ENCODE data around the gene GSK3A.

GSK3A gene

GRCh38 chr19:42250666-42251531 lies 8.5 kb upstream of the GSK3A start:
- in situ Hi-C loops (cut with HindIII; ENCODE audit: low sequenced_read_pairs) = no loop called here

DNA sequence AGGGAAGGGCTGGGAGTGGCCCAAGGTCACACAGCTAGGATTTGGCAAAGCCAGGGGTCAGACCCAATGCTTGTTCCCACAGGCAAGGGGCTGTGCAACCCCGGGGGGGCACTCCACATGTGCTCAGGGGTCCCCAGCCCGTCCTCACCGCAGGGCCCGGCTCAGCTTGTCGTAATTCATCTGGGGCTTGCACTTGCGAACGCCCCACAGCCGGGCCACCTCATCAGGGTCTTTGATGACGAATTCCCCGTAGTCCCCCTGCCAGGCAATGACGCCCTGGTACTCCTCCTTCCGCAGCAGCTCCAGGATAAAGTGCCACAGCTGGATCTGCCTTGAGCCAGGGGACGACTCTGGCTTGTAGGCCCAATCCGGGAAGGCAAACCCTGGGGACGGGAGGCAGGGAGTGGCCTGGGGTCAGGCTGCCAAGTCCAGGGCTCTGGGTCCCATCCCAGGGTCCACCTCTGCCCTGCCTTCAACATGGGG lies 7.8 kb upstream of the GSK3A start:
- in situ Hi-C loops (cut with HindIII; ENCODE audit: low sequenced_read_pairs) = no loop called here

GRCh38 chr19:42249769-42250168 lies 7.4 kb upstream of the GSK3A start:
- in situ Hi-C loops (cut with HindIII; ENCODE audit: low sequenced_read_pairs) = no loop called here

GRCh38 chr19:42249149-42249750 lies 6.8 kb upstream of the GSK3A start:
- in situ Hi-C loops (cut with HindIII; ENCODE audit: low sequenced_read_pairs) = no loop called here

DNA sequence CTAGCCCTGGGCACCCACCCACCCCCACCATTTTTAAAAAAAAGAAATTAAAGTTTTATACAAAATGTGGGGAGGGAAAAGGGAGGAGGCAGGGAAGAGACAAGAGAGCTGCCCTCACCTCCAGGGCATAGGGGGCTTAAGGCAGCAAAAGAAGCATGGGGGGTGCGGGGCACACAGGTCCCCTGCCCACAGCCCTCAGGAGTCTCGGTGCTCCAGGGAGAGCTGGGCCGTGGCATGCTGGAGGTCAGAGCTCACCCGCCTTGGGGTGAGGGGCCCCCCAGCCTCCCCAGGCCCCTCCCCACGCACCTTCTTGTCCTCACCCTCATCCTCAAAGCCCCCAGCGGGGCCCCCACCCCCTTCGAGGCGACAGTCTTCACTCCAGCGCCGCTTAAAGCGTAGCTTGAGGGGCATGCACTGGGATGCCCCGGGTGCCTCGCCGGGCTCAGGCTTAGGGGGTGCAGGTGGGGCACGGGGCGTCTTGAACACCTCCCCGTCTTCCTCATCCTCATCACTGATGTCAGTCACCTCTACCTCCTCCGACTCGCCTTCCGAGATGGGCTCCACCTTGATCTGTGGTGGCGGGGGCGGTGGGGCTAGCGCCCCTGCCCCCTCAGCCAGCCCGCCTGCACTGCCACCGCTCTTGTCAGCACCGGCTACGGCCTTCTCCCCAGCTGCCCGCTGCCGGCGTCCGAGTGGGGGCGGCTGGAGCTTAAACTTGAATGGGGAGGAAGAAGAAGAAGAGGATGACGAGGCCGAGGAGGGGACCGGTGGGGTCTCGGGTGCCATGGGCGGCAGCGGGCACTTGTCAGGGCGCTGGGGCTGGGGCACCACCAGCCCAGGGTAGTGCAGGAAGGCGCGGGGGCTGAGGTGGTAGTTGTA lies 6.1 kb upstream of the GSK3A start:
- in situ Hi-C loops (cut with HindIII; ENCODE audit: low sequenced_read_pairs) = no loop called here

GRCh38 chr19:42247640-42248199 lies 5.3 kb upstream of the GSK3A start:
- in situ Hi-C loops (cut with HindIII; ENCODE audit: low sequenced_read_pairs) = no loop called here

DNA sequence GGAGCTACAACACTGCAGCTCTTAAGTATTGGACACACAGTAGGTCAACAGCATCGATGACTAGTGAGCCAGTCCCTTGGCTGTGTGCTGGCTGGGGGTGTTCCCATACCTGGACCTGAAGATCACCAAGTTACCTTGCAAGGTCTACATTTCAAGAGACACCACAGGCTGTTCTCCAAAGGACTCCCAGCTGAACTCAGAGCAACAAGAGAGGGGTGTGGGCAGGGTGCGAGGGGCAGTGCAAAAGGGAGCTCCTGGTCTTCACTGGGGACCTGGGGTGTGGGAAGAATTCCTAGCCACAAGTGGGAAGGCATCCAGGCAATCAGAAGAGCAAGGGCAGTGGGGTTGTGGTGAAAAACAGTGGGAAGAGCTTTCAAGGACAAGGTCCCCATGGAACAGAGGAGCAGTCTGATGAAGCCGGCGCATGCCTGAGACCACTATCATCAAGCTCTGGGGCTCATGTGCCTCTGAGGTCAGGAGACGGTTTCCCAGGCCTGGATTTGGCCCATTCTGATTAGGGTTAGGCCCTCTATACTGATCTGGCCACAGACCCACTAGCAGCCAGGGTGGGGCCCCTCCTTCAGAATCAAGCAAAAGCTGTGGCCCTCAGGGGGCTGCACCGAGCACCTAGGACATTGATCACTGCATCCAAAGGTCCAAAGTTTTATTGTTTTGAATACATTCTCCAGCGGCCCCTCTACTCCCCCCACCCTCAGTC lies 4.7 kb upstream of the GSK3A start:
- in situ Hi-C loops (cut with HindIII; ENCODE audit: low sequenced_read_pairs) = no loop called here

- in situ Hi-C loops (cut with HindIII; ENCODE audit: low sequenced_read_pairs) = no loop called here
Measured at GRCh38 chr19:42246143-42246921, 3.9 kb upstream of the GSK3A start.

GRCh38 chr19:42245231-42245630 lies 2.8 kb upstream of the GSK3A start:
- in situ Hi-C loops (cut with HindIII; ENCODE audit: low sequenced_read_pairs) = no loop called here

GRCh38 chr19:42244347-42245220 lies 2.2 kb upstream of the GSK3A start:
- in situ Hi-C loops (cut with HindIII; ENCODE audit: low sequenced_read_pairs) = no loop called here

GRCh38 chr19:42242069-42242511 lies 312 bp downstream of the GSK3A start:
- in situ Hi-C loops (cut with HindIII; ENCODE audit: low sequenced_read_pairs) = no loop called here

GRCh38 chr19:42241279-42241678 lies 1.1 kb downstream of the GSK3A start:
- in situ Hi-C loops (cut with HindIII; ENCODE audit: low sequenced_read_pairs) = no loop called here

DNA sequence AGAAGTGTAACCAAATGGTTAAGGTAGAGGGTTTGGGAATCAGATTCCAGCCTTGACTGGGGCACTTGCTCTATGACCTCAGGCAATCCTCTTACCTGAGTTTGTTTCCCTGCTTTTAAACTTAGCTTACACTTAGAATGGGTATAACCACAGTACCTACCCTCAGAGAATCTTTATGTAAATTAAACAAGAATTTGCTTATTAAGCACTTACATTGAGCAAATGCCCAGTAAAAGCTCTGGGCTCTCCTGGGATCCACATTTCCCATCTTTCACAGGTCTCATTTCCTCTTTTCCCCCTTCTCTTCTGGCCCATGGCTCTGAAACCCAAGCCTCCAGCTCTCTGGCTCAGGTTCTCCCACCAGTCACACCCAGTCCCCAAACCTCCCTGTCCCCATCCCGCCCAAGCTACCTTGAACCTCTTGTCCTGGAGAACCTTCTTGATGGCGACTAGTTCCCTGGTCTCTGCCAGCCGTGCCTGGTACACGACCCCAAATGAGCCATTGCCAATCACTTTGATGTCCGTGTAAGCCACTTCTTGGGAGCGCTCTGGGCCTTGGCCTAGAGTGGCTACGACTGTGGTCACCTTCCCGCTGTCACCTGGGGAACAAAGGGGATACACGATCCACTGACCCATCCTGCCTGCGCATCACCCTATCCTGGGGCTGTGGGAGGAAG lies 2.7 kb downstream of the GSK3A start:
- in situ Hi-C loops (cut with HindIII; ENCODE audit: low sequenced_read_pairs) = no loop called here

DNA sequence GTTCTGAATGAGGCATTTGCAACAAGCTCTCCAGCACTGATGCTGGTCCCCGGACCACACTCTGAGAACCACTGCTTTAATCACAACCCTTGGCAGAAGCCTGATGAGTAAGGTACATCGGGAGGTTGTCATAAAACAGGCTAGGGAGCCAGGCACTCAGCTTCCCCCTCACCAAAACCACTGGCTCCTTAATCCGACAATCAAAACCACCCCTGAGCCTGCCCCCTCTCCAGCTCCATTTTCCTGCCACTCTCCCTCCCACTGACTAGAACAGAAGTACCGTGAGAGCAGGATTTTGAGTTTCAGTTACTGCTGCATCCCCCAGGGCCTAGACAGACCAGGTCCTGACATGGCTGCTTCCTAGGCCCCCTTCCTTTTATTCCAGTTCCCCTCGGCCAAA lies 7.2 kb downstream of the GSK3A start:
- in situ Hi-C loops (cut with HindIII; ENCODE audit: low sequenced_read_pairs) = no loop called here

- in situ Hi-C loops (cut with HindIII; ENCODE audit: low sequenced_read_pairs) = loop anchor here (5.0 kb wide), 1 partner anchor 98 kb away; no protein-coding TSS in a partner anchor
Measured at GRCh38 chr19:42234364-42234763, 8.0 kb downstream of the GSK3A start.

DNA sequence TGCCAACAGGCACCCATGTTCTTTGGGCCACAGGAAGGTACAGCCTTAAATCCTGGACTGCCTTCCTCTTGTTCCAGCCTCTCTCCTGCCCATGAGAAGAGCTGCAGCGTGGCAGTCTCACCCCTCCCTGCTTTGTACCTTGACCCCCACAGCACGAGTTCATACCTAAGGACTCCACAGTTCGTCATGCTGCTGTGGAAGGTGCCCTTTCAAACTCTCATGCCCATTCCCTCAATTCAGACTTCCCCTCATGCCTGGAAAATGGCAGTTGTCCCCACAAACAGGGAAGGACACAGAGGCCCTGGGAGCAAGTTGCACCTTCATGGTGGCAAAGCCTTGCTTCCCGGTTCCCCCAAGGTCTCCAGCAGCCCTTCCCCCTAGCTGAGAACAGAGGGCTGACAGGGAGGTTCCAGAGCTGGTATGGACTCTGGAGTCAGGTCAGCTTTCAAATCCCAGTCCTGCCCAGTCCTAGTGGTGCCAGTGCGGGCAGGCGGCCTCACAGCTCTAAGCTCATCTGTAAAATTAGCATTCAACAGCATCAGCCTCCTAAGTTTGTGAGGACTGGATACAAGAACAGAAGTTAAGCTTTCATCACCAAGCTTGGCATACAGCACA lies 8.6 kb downstream of the GSK3A start:
- in situ Hi-C loops (cut with HindIII; ENCODE audit: low sequenced_read_pairs) = loop anchor here (5.0 kb wide), 1 partner anchor 99 kb away; no protein-coding TSS in a partner anchor

- in situ Hi-C loops (cut with HindIII; ENCODE audit: low sequenced_read_pairs) = loop anchor here (5.0 kb wide), 1 partner anchor 99 kb away; no protein-coding TSS in a partner anchor
Measured at GRCh38 chr19:42233106-42233505, 9.3 kb downstream of the GSK3A start.
